ENCODE data around the gene RAB3IL1. TPM values are rescaled to one million over a fixed set of nuclear protein-coding genes. Genes with fewer than 3 reads are reported as not detected.

RAB3IL1 gene
- total RNA-seq, 2 experiments from 2014 or later, result not detected

DNA sequence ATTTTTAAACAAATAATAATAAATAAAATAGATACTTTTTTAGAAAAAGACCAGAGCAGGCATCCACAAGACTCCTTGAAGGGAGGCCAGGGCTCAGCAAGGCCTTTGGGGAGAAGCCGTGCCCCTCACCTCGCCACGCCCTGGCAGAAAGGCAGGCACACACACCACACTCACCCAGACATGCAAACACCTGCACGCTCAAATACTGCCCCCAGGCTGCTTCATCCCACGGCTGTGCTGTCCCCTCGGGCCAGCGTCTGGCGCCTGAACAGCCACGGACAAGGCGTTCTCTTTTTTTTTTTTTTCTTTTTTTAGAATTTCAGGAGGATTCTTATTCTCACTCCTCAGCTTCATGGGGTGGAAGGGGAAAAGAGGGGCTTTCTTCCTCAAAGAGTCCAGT lies 27.5 kb downstream of the RAB3IL1 start:
- TF ChIP-seq, protein P1, sequence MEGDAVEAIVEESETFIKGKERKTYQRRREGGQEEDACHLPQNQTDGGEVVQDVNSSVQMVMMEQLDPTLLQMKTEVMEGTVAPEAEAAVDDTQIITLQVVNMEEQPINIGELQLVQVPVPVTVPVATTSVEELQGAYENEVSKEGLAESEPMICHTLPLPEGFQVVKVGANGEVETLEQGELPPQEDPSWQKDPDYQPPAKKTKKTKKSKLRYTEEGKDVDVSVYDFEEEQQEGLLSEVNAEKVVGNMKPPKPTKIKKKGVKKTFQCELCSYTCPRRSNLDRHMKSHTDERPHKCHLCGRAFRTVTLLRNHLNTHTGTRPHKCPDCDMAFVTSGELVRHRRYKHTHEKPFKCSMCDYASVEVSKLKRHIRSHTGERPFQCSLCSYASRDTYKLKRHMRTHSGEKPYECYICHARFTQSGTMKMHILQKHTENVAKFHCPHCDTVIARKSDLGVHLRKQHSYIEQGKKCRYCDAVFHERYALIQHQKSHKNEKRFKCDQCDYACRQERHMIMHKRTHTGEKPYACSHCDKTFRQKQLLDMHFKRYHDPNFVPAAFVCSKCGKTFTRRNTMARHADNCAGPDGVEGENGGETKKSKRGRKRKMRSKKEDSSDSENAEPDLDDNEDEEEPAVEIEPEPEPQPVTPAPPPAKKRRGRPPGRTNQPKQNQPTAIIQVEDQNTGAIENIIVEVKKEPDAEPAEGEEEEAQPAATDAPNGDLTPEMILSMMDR (IDR thresholded peaks at IDR 0.05), result no peak
- no peaks in the 10 kb centered on the region for H3K36me3 Mint-ChIP-seq (ENCODE audit: low read depth)
- no peak overlapping the region for H3K27ac Mint-ChIP-seq
- ChIA-PET POLR2A (interaction anchor here (0.6 to 1.2 kb wide), 3 partner anchors 74 to 216 kb away, joined by 3 to 4 read pairs (median 3); no protein-coding TSS in a partner anchor), CTCF (interaction anchor here (0.8 to 5.3 kb wide), 4 partner anchors 8 to 218 kb away, joined by 3 to 28 read pairs (median 13); no protein-coding TSS in a partner anchor)
- no peaks in the 10 kb centered on the region for H3K27me3 Mint-ChIP-seq
- intact Hi-C loops (cut with micrococcal nuclease), result no loop called here
- H3K4me3 Mint-ChIP-seq, result no peak overlapping the region
- ATAC-seq, result no peak
- peaks cover 2% of the 10 kb centered on the region for H3K4me1 Mint-ChIP-seq (ENCODE audit: low read depth)
- DNase-seq, result no peak
- no peaks in the 10 kb centered on the region for H3K9me3 Mint-ChIP-seq

DNA sequence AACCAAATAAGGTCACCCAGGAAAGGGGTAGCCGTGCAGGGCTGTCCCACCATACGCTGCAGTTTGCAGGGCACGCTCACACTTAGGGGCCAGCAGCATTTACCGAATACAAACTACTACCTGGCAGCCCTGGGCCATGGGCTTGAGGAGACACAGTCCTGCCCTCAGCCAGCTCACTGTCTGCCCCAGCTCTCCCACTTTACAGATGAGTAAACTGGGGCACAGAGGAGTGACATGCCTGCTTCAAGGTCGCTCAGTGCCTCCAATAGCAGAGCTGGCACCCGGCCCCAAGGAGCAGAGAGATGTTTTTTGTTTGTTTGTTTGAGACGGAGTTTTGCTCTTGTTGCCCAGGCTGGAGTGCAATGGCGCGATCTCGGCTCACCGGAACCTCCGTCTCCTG lies 28.8 kb downstream of the RAB3IL1 start:
- H3K4me1 Mint-ChIP-seq (ENCODE audit: low read depth), result peaks cover 2% of the 10 kb centered on the region

DNA sequence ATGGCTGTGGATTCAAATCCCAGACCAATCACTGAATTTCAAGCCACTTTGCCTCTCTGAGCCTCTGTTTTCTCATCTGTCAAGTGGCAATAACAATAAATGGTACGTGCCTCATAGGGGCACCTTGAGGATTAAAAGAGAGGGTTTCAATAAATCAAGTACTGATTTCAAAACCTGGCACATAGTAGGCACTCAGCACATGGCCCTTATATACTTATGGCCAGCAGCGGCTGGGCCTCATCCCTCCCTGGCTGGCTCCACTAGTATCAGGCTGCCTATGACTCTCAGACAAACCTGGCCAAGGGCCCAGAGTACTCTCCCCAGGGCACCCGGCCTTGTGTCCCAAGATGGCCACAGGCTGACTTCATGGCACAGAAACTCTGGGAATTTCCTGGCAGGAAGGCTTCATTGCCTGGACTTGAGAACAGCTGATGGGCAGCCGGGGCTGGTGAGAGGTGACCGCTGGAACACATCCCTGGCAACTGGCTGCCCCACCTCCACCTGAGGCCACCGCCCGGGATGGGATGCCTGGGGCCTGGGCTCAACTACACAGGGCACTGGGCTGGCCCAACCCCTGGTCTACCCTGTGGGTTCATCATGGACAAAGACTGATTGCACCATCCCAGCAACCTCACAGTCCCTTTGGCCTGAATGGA lies 29.4 kb downstream of the RAB3IL1 start:
- no peaks in the 10 kb centered on the region for H3K36me3 Mint-ChIP-seq (ENCODE audit: low read depth)
- no peak for DNase-seq
- no peak overlapping the region for H3K4me3 Mint-ChIP-seq
- H3K27me3 Mint-ChIP-seq, result no peaks in the 10 kb centered on the region
- TF ChIP-seq, protein P1 (IDR thresholded peaks at IDR 0.05), result no peak
- intact Hi-C loops (cut with micrococcal nuclease), result no loop called here
- peaks cover 2% of the 10 kb centered on the region for H3K4me1 Mint-ChIP-seq (ENCODE audit: low read depth)
- ATAC-seq, result no peak
- no peaks in the 10 kb centered on the region for H3K9me3 Mint-ChIP-seq
- CTCF ChIA-PET, result interaction anchor here (0.9 to 5.3 kb wide), 3 partner anchors 10 to 194 kb away, joined by 3 to 28 read pairs (median 8); no protein-coding TSS in a partner anchor
- H3K27ac Mint-ChIP-seq, result no peak overlapping the region
- POLR2A ChIA-PET, result no interaction called here

More for the DNA sequence above, 28.8 kb downstream of the RAB3IL1 start:
- ATAC-seq (no peak), DNase-seq (no peak)
- ChIA-PET CTCF (interaction anchor here (0.9 to 5.3 kb wide), 2 partner anchors 9 to 14 kb away, joined by 3 to 28 read pairs; no protein-coding TSS in a partner anchor), POLR2A (no interaction called here)
- TF ChIP-seq, protein P1 (IDR thresholded peaks at IDR 0.05), result no peak
- intact Hi-C loops (cut with micrococcal nuclease), result no loop called here
- no peaks in the 10 kb centered on the region for H3K36me3 Mint-ChIP-seq (ENCODE audit: low read depth)
- H3K27ac Mint-ChIP-seq, result no peak overlapping the region
- H3K9me3 Mint-ChIP-seq, result no peaks in the 10 kb centered on the region
- no peak overlapping the region for H3K4me3 Mint-ChIP-seq
- no peaks in the 10 kb centered on the region for H3K27me3 Mint-ChIP-seq

DNA sequence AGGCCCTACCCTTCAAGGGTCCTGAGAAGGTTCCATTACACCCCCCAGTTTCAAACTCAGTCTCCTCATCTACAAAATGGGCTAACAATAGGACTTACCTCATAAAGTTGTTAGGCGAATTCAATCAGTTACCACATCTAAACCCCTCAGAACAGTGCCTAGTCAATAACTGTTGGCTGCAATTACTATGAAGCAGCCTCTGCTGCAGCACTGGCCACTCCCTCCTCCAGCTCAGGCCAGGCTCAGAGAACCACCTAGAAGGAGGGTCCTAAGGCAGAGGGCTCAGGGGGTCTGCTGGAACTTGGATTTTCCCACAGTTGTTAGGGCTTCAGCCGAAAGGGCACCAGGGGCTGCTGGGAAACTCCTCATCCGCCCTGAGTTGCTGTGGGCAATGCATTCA lies 30.7 kb downstream of the RAB3IL1 start:
- CTCF ChIA-PET, result interaction anchor here (1.0 to 5.3 kb wide), 4 partner anchors 11 to 195 kb away, joined by 3 to 28 read pairs (median 6); no protein-coding TSS in a partner anchor
- TF ChIP-seq, protein P1 (IDR thresholded peaks at IDR 0.05), result no peak
- ATAC-seq, result no peak
- intact Hi-C loops (cut with micrococcal nuclease), result no loop called here
- Mint-ChIP-seq H3K27me3 (no peaks in the 10 kb centered on the region), H3K4me1 (ENCODE audit: low read depth) (peaks cover 2% of the 10 kb centered on the region), H3K9me3 (no peaks in the 10 kb centered on the region), H3K36me3 (ENCODE audit: low read depth) (no peaks in the 10 kb centered on the region), H3K27ac (no peak overlapping the region), H3K4me3 (no peak overlapping the region)
- POLR2A ChIA-PET, result no interaction called here
- DNase-seq, result no peak
